Muscle layer of duodenum (tissue), 2 donors: ENCODE data around the gene ALPP.
"Not testable (repeated sequence)": the region's sequence is repeated elsewhere in the genome, so short reads cannot be mapped to it uniquely, and the experiment has no call there.

ENCODE experiments used
- H3K27ac ChIP-seq: one replicate; pipeline ENCODE4 v1.7.0; 2013; ENCODE audit warnings: mild to moderate bottlenecking, low read length
- H3K27me3 ChIP-seq: one replicate; pipeline ENCODE4 v1.7.0; 2013; ENCODE audit warnings: low read depth, mild to moderate bottlenecking, control low read depth, low read length
- H3K36me3 ChIP-seq, 2 donors: one replicate each; pipeline ENCODE4 v1.7.0; 2013; ENCODE audit warnings: low read length in 2 of 2, control low read depth in 1 of 2, mild to moderate bottlenecking in 1 of 2; ENCODE audit not compliant: insufficient read depth in 2 of 2, control insufficient read depth in 1 of 2
- H3K4me1 ChIP-seq, 2 donors: one replicate each; pipeline ENCODE4 v1.7.0; 2013; ENCODE audit warnings: low read length in 2 of 2, mild to moderate bottlenecking in 2 of 2, control low read depth in 1 of 2, moderate library complexity in 1 of 2; ENCODE audit not compliant: insufficient read depth in 2 of 2, control insufficient read depth in 1 of 2
- H3K4me3 ChIP-seq, 2 donors: one replicate each; pipeline ENCODE4 v1.7.0; 2013; ENCODE audit warnings: low read length in 2 of 2, low read depth in 1 of 2, mild to moderate bottlenecking in 1 of 2
- H3K9me3 ChIP-seq, 2 donors: one replicate each; pipeline ENCODE4 v1.7.0; 2013; ENCODE audit warnings: low read length in 2 of 2, control low read depth in 1 of 2, mild to moderate bottlenecking in 1 of 2; ENCODE audit not compliant: control insufficient read depth in 1 of 2
- donor health status: healthy.

The ALPP gene

GRCh38 chr2:232353096-232353495 is 25.5 kb upstream of the ALPP start:
- Histone ChIP-seq H3K27me3 (peaks cover 33% of the 10 kb centered on the region), H3K4me3 (no peak overlapping the region), H3K27ac (no peak overlapping the region), H3K9me3 (peaks cover 0 to 3% of the 10 kb centered on the region in 2 donors), H3K36me3 (no peaks in the 10 kb centered on the region), H3K4me1 (peaks cover 0 to 20% of the 10 kb centered on the region in 2 donors)

- peaks cover 0 to 20% of the 10 kb centered on the region in 2 donors for H3K4me1 ChIP-seq
- H3K4me3 ChIP-seq, result no peak overlapping the region
- H3K36me3 ChIP-seq, result no peaks in the 10 kb centered on the region
- H3K27ac ChIP-seq, result no peak overlapping the region
- H3K27me3 ChIP-seq, result peaks cover 33% of the 10 kb centered on the region
- peaks cover 0 to 3% of the 10 kb centered on the region in 2 donors for H3K9me3 ChIP-seq
Measured at GRCh38 chr2:232353660-232354059, 24.9 kb upstream of the ALPP start.

DNA sequence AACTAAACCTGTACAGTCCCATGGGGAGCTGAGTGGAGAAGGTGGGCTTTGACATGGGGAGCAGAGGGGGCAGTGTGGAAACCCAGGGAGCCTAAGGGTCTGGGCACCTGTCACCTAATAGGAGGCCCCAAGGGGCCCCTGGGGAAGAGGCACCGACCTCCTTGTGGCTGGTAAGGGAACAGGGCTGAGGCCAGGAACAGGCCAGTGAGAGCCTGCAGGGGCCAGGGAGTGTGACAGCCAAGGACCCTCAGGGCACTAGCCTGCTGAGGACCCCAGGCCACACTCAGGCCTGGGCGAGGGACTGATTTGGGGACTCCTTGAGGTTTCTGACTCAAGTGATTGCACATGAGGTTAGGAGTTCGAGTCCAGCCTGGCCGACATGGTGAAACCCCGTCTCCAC is 24.5 kb upstream of the ALPP start:
- H3K36me3 ChIP-seq, result no peaks in the 10 kb centered on the region
- no peak overlapping the region for H3K27ac ChIP-seq
- peaks cover 0 to 20% of the 10 kb centered on the region in 2 donors for H3K4me1 ChIP-seq
- H3K27me3 ChIP-seq, result peaks cover 33% of the 10 kb centered on the region
- H3K4me3 ChIP-seq, result no peak overlapping the region
- peaks cover 0 to 3% of the 10 kb centered on the region in 2 donors for H3K9me3 ChIP-seq

DNA sequence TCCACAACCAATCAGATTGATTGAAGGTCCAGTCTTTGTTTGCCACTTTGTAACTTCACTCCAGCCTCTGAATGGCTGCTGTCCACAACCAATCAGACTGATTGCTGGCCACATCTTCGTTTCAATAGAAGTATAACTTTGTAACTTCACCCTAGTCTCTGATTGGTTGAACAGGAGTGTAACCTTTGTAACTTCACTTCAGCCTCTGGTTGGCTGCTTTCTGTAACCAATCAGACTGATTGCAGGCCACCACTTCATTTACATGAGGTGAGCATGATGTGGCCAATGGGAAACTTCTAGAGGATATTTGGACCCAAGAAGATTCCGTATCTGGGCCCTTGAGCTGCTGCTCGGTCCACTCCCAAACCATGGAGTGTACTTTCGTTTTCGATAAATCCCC is 16.9 kb upstream of the ALPP start:
- no peak overlapping the region for H3K27ac ChIP-seq
- no peaks in the 10 kb centered on the region for H3K27me3 ChIP-seq
- H3K9me3 ChIP-seq, result no peaks in the 10 kb centered on the region
- no peak overlapping the region for H3K4me3 ChIP-seq
- peaks cover 0 to 4% of the 10 kb centered on the region in 2 donors for H3K4me1 ChIP-seq
- no peaks in the 10 kb centered on the region for H3K36me3 ChIP-seq

- Histone ChIP-seq H3K9me3 (no peaks in the 10 kb centered on the region), H3K4me3 (no peak overlapping the region), H3K27me3 (no peaks in the 10 kb centered on the region), H3K27ac (no peak overlapping the region), H3K36me3 (no peaks in the 10 kb centered on the region), H3K4me1 (peaks cover 0 to 4% of the 10 kb centered on the region in 2 donors)
Measured at GRCh38 chr2:232362174-232362900, 16.2 kb upstream of the ALPP start.

GRCh38 chr2:232363064-232363783 is 15.3 kb upstream of the ALPP start:
- not testable (repeated sequence) for H3K36me3 ChIP-seq, H3K27ac ChIP-seq, H3K4me3 ChIP-seq, H3K9me3 ChIP-seq, H3K27me3 ChIP-seq, H3K4me1 ChIP-seq

- no peaks in the 10 kb centered on the region for H3K36me3 ChIP-seq
- peak overlapping the region in 1 of 2 donors; percentile 0 for H3K4me3 ChIP-seq
- H3K27ac ChIP-seq, result no peak overlapping the region
- H3K4me1 ChIP-seq, result peaks cover 0 to 4% of the 10 kb centered on the region in 2 donors
- H3K27me3 ChIP-seq, result no peaks in the 10 kb centered on the region
- H3K9me3 ChIP-seq, result no peaks in the 10 kb centered on the region
Measured at GRCh38 chr2:232363784-232364615, 14.6 kb upstream of the ALPP start.

GRCh38 chr2:232364806-232365594 is 13.6 kb upstream of the ALPP start:
- H3K27me3 ChIP-seq, result not testable (repeated sequence)

DNA sequence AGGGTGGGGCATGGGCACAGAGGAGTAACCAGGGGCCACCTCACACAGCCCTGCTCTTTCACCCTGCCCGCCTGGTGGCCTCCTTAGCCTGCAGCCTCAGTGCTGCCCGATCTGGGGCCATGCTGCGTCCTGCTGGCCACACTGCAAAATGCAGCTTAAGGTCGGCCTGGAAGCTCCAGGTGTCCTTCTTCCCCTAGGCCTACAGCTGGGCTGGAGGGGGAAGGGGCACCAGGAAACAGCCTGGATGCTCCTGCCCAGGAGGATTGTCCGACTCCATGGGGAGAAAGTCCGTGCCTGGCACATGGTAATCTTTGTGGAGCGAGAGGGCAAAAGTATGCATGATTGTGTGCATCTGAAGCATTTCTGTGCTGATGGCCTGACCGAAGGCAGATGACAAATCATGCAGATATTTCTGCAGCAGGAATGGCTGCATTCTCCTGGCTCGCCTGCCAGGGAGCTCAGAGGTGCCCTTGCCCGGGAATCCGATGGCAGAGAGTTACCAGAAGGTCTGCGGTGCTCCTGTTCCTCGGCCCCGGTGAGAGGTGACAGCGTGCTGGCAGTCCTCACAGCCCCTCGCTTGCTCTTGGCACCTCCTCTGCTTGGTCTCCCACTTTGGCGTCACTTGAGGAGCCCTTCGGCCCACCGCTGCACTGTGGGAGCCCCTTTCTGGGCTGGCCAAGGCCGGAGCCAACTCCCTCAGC is 12.8 kb upstream of the ALPP start:
- Histone ChIP-seq H3K4me3 (no peak overlapping the region), H3K36me3 (no peaks in the 10 kb centered on the region), H3K27ac (no peak overlapping the region), H3K4me1 (peaks cover 0 to 4% of the 10 kb centered on the region in 2 donors), H3K27me3 (no peaks in the 10 kb centered on the region), H3K9me3 (no peaks in the 10 kb centered on the region)

More at GRCh38 chr2:232364806-232365594, 13.6 kb upstream of the ALPP start:
- not testable (repeated sequence) for H3K4me1 ChIP-seq, H3K27ac ChIP-seq, H3K4me3 ChIP-seq, H3K36me3 ChIP-seq, H3K9me3 ChIP-seq

- H3K4me3 ChIP-seq, H3K9me3 ChIP-seq, H3K4me1 ChIP-seq, H3K27ac ChIP-seq, H3K36me3 ChIP-seq, H3K27me3 ChIP-seq: not testable (repeated sequence)
Measured at GRCh38 chr2:232366461-232366860, 12.1 kb upstream of the ALPP start.
